PFSK-1 (cell line): ENCODE results near the gene TFDP2.

ENCODE experiments used
- POLR2AphosphoS5 ChIP-seq: IDR thresholded peaks from 2 replicates; pipeline ENCODE4 v1.6.1; 2012; ENCODE audit warnings: low read depth, mild to moderate bottlenecking, control low read depth, low read length, moderate library complexity
- SIN3A ChIP-seq: IDR thresholded peaks from 2 replicates; pipeline ENCODE4 v1.6.1; 2012; ENCODE audit warnings: mild to moderate bottlenecking, low read length, moderate library complexity, borderline replicate concordance; ENCODE audit not compliant: insufficient read depth
- TAF1 ChIP-seq: IDR thresholded peaks from 2 replicates; pipeline ENCODE4 v1.6.1; 2012; ENCODE audit warnings: low read length, control low read depth, borderline replicate concordance; ENCODE audit not compliant: insufficient read depth
- TF ChIP-seq, protein P1 (sequence below), 2 experiments: IDR thresholded peaks; 2 replicates each; pipeline versions ENCODE4 v1.6.1 to v1.8.0; 2011 to 2012; ENCODE audit warnings: low read depth in 2 of 2, low read length in 2 of 2, control low read depth in 1 of 2, inconsistent platforms in 1 of 2, mild to moderate bottlenecking in 1 of 2, moderate library complexity in 1 of 2; ENCODE audit not compliant: insufficient read depth in 1 of 2

DNA sequence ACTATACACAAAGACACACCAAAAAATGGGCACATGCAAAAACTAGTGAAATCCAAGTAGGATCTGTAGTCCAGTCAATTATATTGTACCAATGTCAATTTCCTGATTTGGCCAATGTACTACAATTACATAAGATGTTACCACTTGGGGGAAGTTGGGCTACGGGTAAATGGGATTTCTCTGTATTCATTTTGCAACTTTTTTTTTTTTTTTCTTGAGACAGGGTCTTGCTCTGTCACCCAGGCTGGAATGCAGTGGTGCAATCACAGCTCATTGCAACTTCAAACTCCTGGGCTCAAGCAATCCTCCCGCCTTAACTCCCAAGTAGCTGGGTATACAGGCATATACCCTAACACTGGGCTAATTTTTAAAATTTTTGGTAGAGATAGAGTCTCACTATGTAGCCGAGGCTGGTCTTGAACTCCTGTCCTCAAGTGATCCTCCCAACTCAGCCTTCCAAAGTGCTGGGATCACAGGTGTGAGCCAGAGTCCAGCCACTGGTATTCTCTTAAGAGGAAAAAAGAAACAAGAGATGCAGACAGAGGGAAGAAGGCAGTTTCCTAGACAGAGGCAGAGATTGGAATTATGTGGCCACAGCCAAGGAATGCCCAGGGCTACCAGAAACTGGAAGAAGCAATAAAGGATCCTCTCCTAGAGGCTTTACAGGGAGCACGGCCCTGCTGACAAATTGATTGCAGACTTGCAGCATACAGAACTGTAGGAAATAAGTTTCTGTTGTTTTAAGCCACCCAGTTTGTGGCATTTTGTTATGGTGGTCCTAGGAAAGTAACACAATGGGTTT is 33.3 kb downstream of the TFDP2 start:
- no peak for TF ChIP-seq SIN3A
- no peak for TF ChIP-seq POLR2AphosphoS5
- no peak for TF ChIP-seq TAF1
- TF ChIP-seq, protein P1, sequence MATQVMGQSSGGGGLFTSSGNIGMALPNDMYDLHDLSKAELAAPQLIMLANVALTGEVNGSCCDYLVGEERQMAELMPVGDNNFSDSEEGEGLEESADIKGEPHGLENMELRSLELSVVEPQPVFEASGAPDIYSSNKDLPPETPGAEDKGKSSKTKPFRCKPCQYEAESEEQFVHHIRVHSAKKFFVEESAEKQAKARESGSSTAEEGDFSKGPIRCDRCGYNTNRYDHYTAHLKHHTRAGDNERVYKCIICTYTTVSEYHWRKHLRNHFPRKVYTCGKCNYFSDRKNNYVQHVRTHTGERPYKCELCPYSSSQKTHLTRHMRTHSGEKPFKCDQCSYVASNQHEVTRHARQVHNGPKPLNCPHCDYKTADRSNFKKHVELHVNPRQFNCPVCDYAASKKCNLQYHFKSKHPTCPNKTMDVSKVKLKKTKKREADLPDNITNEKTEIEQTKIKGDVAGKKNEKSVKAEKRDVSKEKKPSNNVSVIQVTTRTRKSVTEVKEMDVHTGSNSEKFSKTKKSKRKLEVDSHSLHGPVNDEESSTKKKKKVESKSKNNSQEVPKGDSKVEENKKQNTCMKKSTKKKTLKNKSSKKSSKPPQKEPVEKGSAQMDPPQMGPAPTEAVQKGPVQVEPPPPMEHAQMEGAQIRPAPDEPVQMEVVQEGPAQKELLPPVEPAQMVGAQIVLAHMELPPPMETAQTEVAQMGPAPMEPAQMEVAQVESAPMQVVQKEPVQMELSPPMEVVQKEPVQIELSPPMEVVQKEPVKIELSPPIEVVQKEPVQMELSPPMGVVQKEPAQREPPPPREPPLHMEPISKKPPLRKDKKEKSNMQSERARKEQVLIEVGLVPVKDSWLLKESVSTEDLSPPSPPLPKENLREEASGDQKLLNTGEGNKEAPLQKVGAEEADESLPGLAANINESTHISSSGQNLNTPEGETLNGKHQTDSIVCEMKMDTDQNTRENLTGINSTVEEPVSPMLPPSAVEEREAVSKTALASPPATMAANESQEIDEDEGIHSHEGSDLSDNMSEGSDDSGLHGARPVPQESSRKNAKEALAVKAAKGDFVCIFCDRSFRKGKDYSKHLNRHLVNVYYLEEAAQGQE (IDR thresholded peaks at IDR 0.05; ENCODE audit: insufficient read depth in 1 of 2, low read depth in 2 of 2, low read length in 2 of 2): no peak
